Upper lobe of left lung (tissue), 4 donors: Measurements from ENCODE around the gene ITGA5.

Experiments
- CTCF ChIP-seq, 6 experiments: fragments of 450-650 bp in 4 of 6; fragments of 200-600 bp in 2 of 6; sonication (generic) in 2 of 6; IDR thresholded peaks; one replicate each; pipeline ENCODE4 v1.5.1; 2016 to 2019; ENCODE audit warnings: antibody characterized with exemption in 6 of 6
- POLR2A ChIP-seq, 4 donors: fragments of 450-650 bp; IDR thresholded peaks; one replicate each; pipeline ENCODE4 v1.5.1; 2016 to 2017; ENCODE audit warnings: antibody characterized with exemption in 4 of 4, mild to moderate bottlenecking in 2 of 4
- POLR2AphosphoS5 ChIP-seq, 2 donors: sonication (generic); formaldehyde crosslinking; IDR thresholded peaks; one replicate each; pipeline ENCODE4 v1.5.1; 2017; ENCODE audit warnings: antibody characterized with exemption in 2 of 2

GRCh38 chr12:54389134-54389508 is 29.9 kb downstream of the ITGA5 start:
- no peak for TF ChIP-seq POLR2AphosphoS5 (IDR thresholded peaks at IDR 0.05)
- no peak for TF ChIP-seq POLR2A (IDR thresholded peaks at IDR 0.05)
- no peak for TF ChIP-seq CTCF (IDR thresholded peaks at IDR 0.05)
